K562 (cell line): Measurements from ENCODE around the gene SLC12A4. TPM values are rescaled to one million over a fixed set of nuclear protein-coding genes. Genes with fewer than 3 reads are reported as not detected.

Source experiments
- ATAC-seq: fragments of 200-7000 bp; cut with Tn5 transposase; 3 replicates; pipeline ENCODE4 v1.9.1; 2020; ENCODE audit warnings: moderate library complexity
- BruUV-seq: library from RNA; stranded (reverse); fragments of 400-500 nt; replicated peaks from 2 replicates; lab custom pipeline; 2021; lab: Mats Ljungman, UMichigan
- CTCF ChIA-PET: fragments of 300-600 bp; formaldehyde crosslinking; extraction: SDS; loops from one replicate; lab custom pipeline; 2021; ENCODE audit warnings: low intra/inter-chr PET ratio; lab: Yijun Ruan, JAX
- POLR2A ChIA-PET: fragments of 300-600, 350-650 bp; sonication (Branson Sonifier 250); formaldehyde crosslinking; extraction: SDS; loops from one replicate; lab custom pipeline; 2021; ENCODE audit warnings: antibody characterized with exemption, inconsistent platforms; lab: Yijun Ruan, JAX
- DNase-seq, 4 experiments: peaks; one replicate each; pipeline versions ENCODE4 v3.0.0 to v3.0.0-alpha.2; 2011 to 2018; ENCODE audit warnings: low spot score in 3 of 4, mixed read lengths in 3 of 4; ENCODE audit errors: extremely low read depth in 1 of 4
- FAIRE-seq: peaks from 2 replicates; lab custom pipeline; 2011; peaks lifted over from hg19 to GRCh38; lab: Jason Lieb, UNC
- H2AFZ ChIP-seq: 2 replicates; pipeline ENCODE4 v1.6.0; 2011; ENCODE audit warnings: low read depth, low read length, control low read depth, inconsistent platforms
- H3K27ac ChIP-seq: fragments of 200-600 bp; 3 replicates; pipeline ENCODE4 v1.8.0; 2011; ENCODE audit warnings: low read depth, mild to moderate bottlenecking, control low read depth, inconsistent platforms, low read length, moderate library complexity, mixed read lengths; ENCODE audit errors: extremely low read depth
- H3K27me3 ChIP-seq, 2 experiments: fragments of 300-600 bp in 1 of 2; 2 replicates in 1 of 2; 3 replicates in 1 of 2; pipeline versions ENCODE4 v1.6.0 to v1.8.0; 2011; ENCODE audit warnings: inconsistent platforms in 2 of 2, low read length in 2 of 2, mild to moderate bottlenecking in 1 of 2, mixed read lengths in 1 of 2, moderate library complexity in 1 of 2; ENCODE audit not compliant: control insufficient read depth in 2 of 2, insufficient read depth in 2 of 2
- H3K36me3 ChIP-seq: fragments of 300-600 bp; 3 replicates; pipeline ENCODE4 v1.8.0; 2011; ENCODE audit warnings: mild to moderate bottlenecking, low read length, inconsistent platforms; ENCODE audit not compliant: control insufficient read depth, insufficient read depth
- H3K4me1 ChIP-seq, 2 experiments: fragments of 200-600 bp in 1 of 2; replicated peaks in 1 of 2; 2 replicates in 1 of 2; 3 replicates in 1 of 2; pipeline versions ENCODE4 v1.5.1 to v1.8.0; 2011; ENCODE audit warnings: inconsistent platforms in 2 of 2, low read length in 2 of 2, mild to moderate bottlenecking in 1 of 2, mixed read lengths in 1 of 2, moderate library complexity in 1 of 2; ENCODE audit not compliant: control insufficient read depth in 2 of 2, insufficient read depth in 2 of 2
- H3K4me2 ChIP-seq: 2 replicates; pipeline ENCODE4 v1.6.1; 2011; ENCODE audit warnings: low read length, control low read depth, inconsistent platforms, mixed read lengths; ENCODE audit not compliant: insufficient read depth
- H3K4me3 ChIP-seq: fragments of 200-600 bp; sonication (generic), shearing (Covaris generic); 2 replicates; pipeline ENCODE4 v1.5.1; 2016; ENCODE audit warnings: control low read depth, inconsistent platforms
- H3K79me2 ChIP-seq: fragments of 200-600 bp; 3 replicates; pipeline ENCODE4 v1.8.0; 2011; ENCODE audit warnings: low read length, inconsistent platforms; ENCODE audit not compliant: control insufficient read depth, insufficient read depth
- H3K9ac ChIP-seq, 2 experiments: 2 replicates each; pipeline versions ENCODE4 v1.6.0 to v1.6.1; 2011; ENCODE audit warnings: low read depth in 2 of 2, low read length in 2 of 2, control low read depth in 1 of 2, inconsistent platforms in 1 of 2, mild to moderate bottlenecking in 1 of 2, mixed read lengths in 1 of 2; ENCODE audit not compliant: insufficient read depth in 1 of 2
- H3K9me1 ChIP-seq: one replicate; pipeline ENCODE4 v1.6.0; 2011; ENCODE audit warnings: inconsistent platforms, mild to moderate bottlenecking, low read length, moderate library complexity; ENCODE audit not compliant: control insufficient read depth, insufficient read depth
- H3K9me3 ChIP-seq: replicated peaks from 2 replicates; pipeline ENCODE4 v1.5.1; 2011; ENCODE audit warnings: low read depth, low read length, inconsistent platforms; ENCODE audit not compliant: control insufficient read depth, insufficient read depth
- H4K20me1 ChIP-seq: replicated peaks from 2 replicates; pipeline ENCODE4 v1.6.1; 2011; ENCODE audit warnings: low read length, inconsistent platforms, mixed read lengths; ENCODE audit not compliant: control insufficient read depth, insufficient read depth
- CAMTA2 ChIP-seq: fragments of 250-450 bp; sonication (Bioruptor Pico); conservative IDR thresholded peaks from 2 replicates; pipeline ENCODE4 v1.5.1; 2022
- DPF2 ChIP-seq: fragments of 450-650 bp; IDR thresholded peaks from 2 replicates; pipeline ENCODE4 v1.6.1; 2016
- FOSL1 ChIP-seq: fragments of 200-800 bp; sonication (Bioruptor generic); conservative IDR thresholded peaks from 2 replicates; pipeline ENCODE4 v1.6.1; 2016; ENCODE audit warnings: missing genetic modification characterization, missing compliant biosample characterization
- MCM5 ChIP-seq: fragments of 450-650 bp; IDR thresholded peaks from 2 replicates; pipeline ENCODE4 v1.6.1; 2016; ENCODE audit warnings: low read depth
- NCOA4 ChIP-seq: fragments of 450-650 bp; IDR thresholded peaks from 2 replicates; pipeline ENCODE4 v1.6.1; 2018; ENCODE audit warnings: mild to moderate bottlenecking; ENCODE audit not compliant: partially characterized antibody
- RBFOX2 ChIP-seq: fragments of 200-400 bp; formaldehyde crosslinking; IDR thresholded peaks from 2 replicates; pipeline ENCODE4 v1.6.1; 2017; ENCODE audit warnings: low read depth, mild to moderate bottlenecking, low read length, moderate library complexity
- ZNF197 ChIP-seq: fragments of 200-800 bp; sonication (Bioruptor generic); IDR thresholded peaks from 2 replicates; pipeline ENCODE4 v1.6.1; 2016; ENCODE audit warnings: low read depth, missing genetic modification characterization, missing compliant biosample characterization
- ZNF282 ChIP-seq: sonication (generic); formaldehyde crosslinking; IDR thresholded peaks from 2 replicates; pipeline ENCODE4 v1.8.1; 2023; ENCODE audit warnings: missing genetic modification reagents
- ZNF324 ChIP-seq: fragments of 250-450 bp; sonication (Bioruptor Pico); IDR thresholded peaks from 2 replicates; pipeline ENCODE4 v1.4.0; 2020; ENCODE audit warnings: mild to moderate bottlenecking
- ZNF589 ChIP-seq: fragments of 200-800 bp; sonication (Bioruptor generic); IDR thresholded peaks from 2 replicates; pipeline ENCODE4 v1.6.1; 2016; ENCODE audit warnings: low read depth, missing genetic modification characterization, missing compliant biosample characterization
- WGBS: fragments of 100-300 bp; shearing (Covaris generic); methylation state at CpG from one replicate; pipeline ENCODE4 v1.1.6; 2016; ENCODE audit warnings: low coverage, mixed read lengths; ENCODE audit not compliant: insufficient coverage; ENCODE audit errors: missing lambda C conversion rate; 5-methylcytosine and 5-hydroxymethylcytosine counted together
- in situ Hi-C: fragments of 300-500 bp; cut with MboI; formaldehyde crosslinking; loops from 4 replicates; pipeline ENCODE4 v1.15.0; 2018; ENCODE audit warnings: inconsistent platforms, mixed read lengths
- intact Hi-C: fragments of 100-400 bp; cut with micrococcal nuclease; formaldehyde crosslinking; loops from 2 replicates; pipeline ENCODE4 v1.14.2; 2022
- polyA plus RNA-seq, 8 experiments: library from polyadenylated mRNA; depleted of rRNA in 4 of 8; stranded (reverse) in 5 of 8; unstranded in 3 of 8; fragments of >200 nt; fragmentation: Nextera tagmentation in 2 of 8; fragmentation: Illumina TruSeq in 1 of 8; extraction: Ambion mirVana in 2 of 8; extraction: Trizol in 1 of 8; gene quantifications; 2 replicates each; pipeline versions ENCODE4 v1.2.1 to v1.2.3, GENCODE V29; 2011 to 2014; ENCODE audit warnings: inconsistent platforms in 1 of 8, missing spikeins in 1 of 8
- total RNA-seq, 7 experiments: library from RNA; depleted of rRNA in 6 of 7; stranded (reverse); fragments of >200 nt in 6 of 7; fragmentation: Illumina TruSeq in 2 of 7; extraction: Trizol in 2 of 7; gene quantifications; 2 replicates each; pipeline versions ENCODE4 v1.2.1 to v1.2.3, GENCODE V29; 2011 to 2021; ENCODE audit warnings: low replicate concordance in 1 of 7
- TF ChIP-seq, protein P1 (sequence below): fragments of 450-650 bp; IDR thresholded peaks from 2 replicates; pipeline ENCODE4 v1.6.1; 2016; ENCODE audit warnings: borderline replicate concordance
- TF ChIP-seq, protein P2 (sequence below): sonication (generic); formaldehyde crosslinking; IDR thresholded peaks from 2 replicates; pipeline ENCODE4 v1.8.0; 2022; ENCODE audit warnings: mild to moderate bottlenecking, missing genetic modification reagents
- TF ChIP-seq, protein P3 (sequence below), 2 experiments: fragments of 450-650 bp in 1 of 2; sonication (generic) in 1 of 2; formaldehyde crosslinking in 1 of 2; IDR thresholded peaks in 1 of 2; conservative IDR thresholded peaks in 1 of 2; 2 replicates each; pipeline versions ENCODE4 v1.6.1 to v1.8.1; 2016 to 2023; ENCODE audit warnings: mild to moderate bottlenecking in 2 of 2, moderate library complexity in 2 of 2, inconsistent platforms in 1 of 2, missing genetic modification reagents in 1 of 2
- TF ChIP-seq, protein P4 (sequence below): fragments of 250-450 bp; sonication (Bioruptor Pico); IDR thresholded peaks from 2 replicates; pipeline ENCODE4 v1.5.1; 2021; ENCODE audit warnings: mild to moderate bottlenecking

SLC12A4 gene
- total and polyA plus RNA-seq, 9 of the 15 experiments (the other 6 are each of a cell fraction or from before 2014, with no cell fraction given): 0.75 to 43.5 (median 15.0) TPM

DNA sequence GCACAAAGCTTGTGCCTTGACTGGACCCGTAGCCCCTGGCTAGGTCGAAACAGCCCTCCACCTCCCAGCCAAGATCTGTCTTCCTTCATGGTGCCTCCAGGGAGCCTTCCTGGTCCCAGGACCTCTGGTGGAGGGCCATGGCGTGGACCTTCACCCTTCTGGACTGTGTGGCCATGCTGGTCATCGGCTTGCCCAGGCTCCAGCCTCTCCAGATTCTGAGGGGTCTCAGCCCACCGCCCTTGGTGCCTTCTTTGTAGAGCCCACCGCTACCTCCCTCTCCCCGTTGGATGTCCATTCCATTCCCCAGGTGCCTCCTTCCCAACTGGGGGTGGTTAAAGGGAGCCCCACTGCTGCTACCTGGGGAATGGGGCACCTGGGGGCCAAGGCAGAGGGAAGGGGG, 40.3 kb downstream of the SLC12A4 start:
- Histone ChIP-seq H3K27ac (no peak overlapping the region), H3K9ac (no peak overlapping the region), H3K9me1 (no peaks in the 10 kb centered on the region), H3K4me2 (no peak overlapping the region), H3K9me3 (no peaks in the 10 kb centered on the region), H2AFZ (no peak overlapping the region), H3K27me3 (no peaks in the 10 kb centered on the region), H3K4me1 (peaks cover 0 to 30% of the 10 kb centered on the region in 2 experiments; a peak in 2 of 5 replicates), H3K4me3 (no peak overlapping the region), H3K79me2 (no peaks in the 10 kb centered on the region), H3K36me3 (peaks cover 18% of the 10 kb centered on the region; the same call in 2 of the 3 replicates), H4K20me1 (peaks cover 10% of the 10 kb centered on the region; the same call in 1 of the 2 replicates)
- CTCF ChIA-PET: interaction anchor here (0.6 to 3.8 kb wide), 6 partner anchors 45 to 407 kb away, joined by 5 to 35 read pairs (median 15); partner anchors contain the start of gene NRN1L
- in situ Hi-C loops: loop anchor here (5.0 to 10.0 kb wide), 3 partner anchors 111 to 403 kb away; partner anchors contain the start of genes C16orf86, ENKD1 and RIPOR1
- WGBS: 43% methylated on average over 5 of the region's 7 CpGs
- ATAC-seq (peak; percentile 9; the same call in 2 of the 3 replicates), DNase-seq (no peak), FAIRE-seq (no peak)
- POLR2A ChIA-PET: interaction anchor here (0.6 kb wide), 1 partner anchor 19 kb away, joined by 3 read pairs; no protein-coding TSS in a partner anchor
- intact Hi-C loops: loop anchor here (1.0 to 2.0 kb wide), 3 partner anchors 45 to 255 kb away; no protein-coding TSS in a partner anchor
- BruUV-seq: no TSS peak
- TF ChIP-seq NCOA4 (no peak), FOSL1 (tag) (no peak), DPF2 (no peak), RBFOX2 (0 out of 2 replicates have a peak, but pooled peaks have one; percentile 6), ZNF324 (no peak), MCM5 (no peak), ZNF197 (CRISPR knock-in tag) (no peak), ZNF282 (CRISPR knock-in tag) (0 out of 2 replicates have a peak, but pooled peaks have one; percentile 20), CAMTA2 (CRISPR knock-in tag) (no peak), ZNF589 (CRISPR knock-in tag) (no peak)
- TF ChIP-seq, protein P1, sequence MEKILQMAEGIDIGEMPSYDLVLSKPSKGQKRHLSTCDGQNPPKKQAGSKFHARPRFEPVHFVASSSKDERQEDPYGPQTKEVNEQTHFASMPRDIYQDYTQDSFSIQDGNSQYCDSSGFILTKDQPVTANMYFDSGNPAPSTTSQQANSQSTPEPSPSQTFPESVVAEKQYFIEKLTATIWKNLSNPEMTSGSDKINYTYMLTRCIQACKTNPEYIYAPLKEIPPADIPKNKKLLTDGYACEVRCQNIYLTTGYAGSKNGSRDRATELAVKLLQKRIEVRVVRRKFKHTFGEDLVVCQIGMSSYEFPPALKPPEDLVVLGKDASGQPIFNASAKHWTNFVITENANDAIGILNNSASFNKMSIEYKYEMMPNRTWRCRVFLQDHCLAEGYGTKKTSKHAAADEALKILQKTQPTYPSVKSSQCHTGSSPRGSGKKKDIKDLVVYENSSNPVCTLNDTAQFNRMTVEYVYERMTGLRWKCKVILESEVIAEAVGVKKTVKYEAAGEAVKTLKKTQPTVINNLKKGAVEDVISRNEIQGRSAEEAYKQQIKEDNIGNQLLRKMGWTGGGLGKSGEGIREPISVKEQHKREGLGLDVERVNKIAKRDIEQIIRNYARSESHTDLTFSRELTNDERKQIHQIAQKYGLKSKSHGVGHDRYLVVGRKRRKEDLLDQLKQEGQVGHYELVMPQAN: no peak
- TF ChIP-seq, protein P2, sequence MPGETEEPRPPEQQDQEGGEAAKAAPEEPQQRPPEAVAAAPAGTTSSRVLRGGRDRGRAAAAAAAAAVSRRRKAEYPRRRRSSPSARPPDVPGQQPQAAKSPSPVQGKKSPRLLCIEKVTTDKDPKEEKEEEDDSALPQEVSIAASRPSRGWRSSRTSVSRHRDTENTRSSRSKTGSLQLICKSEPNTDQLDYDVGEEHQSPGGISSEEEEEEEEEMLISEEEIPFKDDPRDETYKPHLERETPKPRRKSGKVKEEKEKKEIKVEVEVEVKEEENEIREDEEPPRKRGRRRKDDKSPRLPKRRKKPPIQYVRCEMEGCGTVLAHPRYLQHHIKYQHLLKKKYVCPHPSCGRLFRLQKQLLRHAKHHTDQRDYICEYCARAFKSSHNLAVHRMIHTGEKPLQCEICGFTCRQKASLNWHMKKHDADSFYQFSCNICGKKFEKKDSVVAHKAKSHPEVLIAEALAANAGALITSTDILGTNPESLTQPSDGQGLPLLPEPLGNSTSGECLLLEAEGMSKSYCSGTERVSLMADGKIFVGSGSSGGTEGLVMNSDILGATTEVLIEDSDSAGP (CRISPR knock-in tag): no peak
- TF ChIP-seq, protein P3, sequence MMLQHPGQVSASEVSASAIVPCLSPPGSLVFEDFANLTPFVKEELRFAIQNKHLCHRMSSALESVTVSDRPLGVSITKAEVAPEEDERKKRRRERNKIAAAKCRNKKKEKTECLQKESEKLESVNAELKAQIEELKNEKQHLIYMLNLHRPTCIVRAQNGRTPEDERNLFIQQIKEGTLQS (IDR thresholded peaks at IDR 0.05): no peak
- TF ChIP-seq, protein P3 (CRISPR knock-in tag; conservative IDR thresholded peaks at IDR 0.05): no peak
- TF ChIP-seq, protein P4, sequence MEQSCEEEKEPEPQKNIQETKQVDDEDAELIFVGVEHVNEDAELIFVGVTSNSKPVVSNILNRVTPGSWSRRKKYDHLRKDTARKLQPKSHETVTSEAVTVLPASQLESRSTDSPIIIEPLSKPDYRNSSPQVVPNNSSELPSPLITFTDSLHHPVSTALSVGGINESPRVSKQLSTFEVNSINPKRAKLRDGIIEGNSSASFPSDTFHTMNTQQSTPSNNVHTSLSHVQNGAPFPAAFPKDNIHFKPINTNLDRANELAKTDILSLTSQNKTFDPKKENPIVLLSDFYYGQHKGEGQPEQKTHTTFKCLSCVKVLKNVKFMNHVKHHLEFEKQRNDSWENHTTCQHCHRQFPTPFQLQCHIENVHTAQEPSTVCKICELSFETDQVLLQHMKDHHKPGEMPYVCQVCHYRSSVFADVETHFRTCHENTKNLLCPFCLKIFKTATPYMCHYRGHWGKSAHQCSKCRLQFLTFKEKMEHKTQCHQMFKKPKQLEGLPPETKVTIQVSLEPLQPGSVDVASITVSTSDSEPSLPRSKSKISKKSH (CRISPR knock-in tag): no peak
